ENCODE data around the gene OR11H1.
"Not testable (repeated sequence)": the region's sequence is repeated elsewhere in the genome, so short reads cannot be mapped to it uniquely, and the experiment has no call there.

The OR11H1 gene, protein sequence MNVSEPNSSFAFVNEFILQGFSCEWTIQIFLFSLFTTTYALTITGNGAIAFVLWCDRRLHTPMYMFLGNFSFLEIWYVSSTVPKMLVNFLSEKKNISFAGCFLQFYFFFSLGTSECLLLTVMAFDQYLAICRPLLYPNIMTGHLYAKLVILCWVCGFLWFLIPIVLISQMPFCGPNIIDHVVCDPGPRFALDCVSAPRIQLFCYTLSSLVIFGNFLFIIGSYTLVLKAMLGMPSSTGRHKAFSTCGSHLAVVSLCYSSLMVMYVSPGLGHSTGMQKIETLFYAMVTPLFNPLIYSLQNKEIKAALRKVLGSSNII

DNA sequence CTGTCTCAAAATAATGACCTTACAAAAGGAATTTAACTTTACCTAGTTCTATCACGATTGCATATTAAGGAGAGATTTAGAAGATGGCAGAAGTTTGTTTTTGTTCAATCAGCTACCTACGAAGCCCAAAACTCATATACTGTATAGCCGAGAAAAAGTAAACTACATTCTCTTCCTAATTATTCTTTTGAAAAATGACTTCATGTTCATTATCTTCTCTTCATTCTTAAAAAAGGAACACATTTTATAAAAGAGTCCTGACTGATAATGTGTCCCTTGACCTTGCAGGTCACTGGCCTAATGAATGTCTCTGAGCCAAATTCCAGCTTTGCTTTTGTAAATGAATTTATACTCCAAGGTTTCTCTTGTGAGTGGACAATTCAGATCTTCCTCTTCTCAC lies at the start of gene OR11H1:
Gene OR11H1, plus strand, starts transcription at position 301 of the 400 bp plus-strand sequence. Its CDS starts 0 bp downstream, at position 301.
- not testable (repeated sequence) for DNase-seq

DNA sequence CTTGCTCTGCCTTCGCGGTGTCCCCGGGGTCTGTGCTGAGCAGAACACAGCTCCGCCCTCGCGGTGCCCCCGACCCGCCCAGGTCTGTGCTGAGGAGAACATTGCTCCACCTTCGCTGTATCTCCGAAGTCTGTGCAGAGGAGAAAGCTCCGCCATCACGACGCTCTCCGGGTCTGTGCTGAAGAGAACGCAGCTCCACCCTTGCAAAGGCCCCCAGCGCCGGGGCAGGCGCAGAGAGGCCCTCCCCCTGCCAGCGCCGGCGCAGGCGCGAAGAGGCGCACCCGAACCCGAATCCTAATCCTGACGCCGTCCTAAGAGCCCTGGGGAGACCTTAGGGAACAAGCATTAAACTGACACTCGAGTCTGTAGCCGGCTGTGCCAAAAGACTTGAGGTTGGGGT lies 18.0 kb upstream of the OR11H1 start:
- DNase-seq, result not testable (repeated sequence)

DNA sequence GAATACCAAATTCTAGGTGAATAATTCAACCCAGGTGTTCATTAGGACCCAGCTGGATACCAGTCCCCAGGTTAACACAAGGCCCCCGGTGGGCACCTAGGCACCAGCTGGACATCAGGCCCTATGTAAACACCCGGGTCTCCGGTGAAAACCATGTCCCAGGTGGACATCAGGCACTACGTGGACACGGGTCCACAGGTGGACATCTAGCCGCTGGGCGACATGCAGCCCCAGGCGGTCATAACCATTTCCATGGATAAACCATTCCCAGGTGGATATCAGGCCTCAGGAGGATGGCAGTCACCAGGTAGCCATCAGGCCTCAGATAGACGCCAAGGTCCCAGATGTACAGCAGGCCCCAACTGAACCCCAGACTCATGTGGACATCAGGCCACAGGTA lies 12.1 kb upstream of the OR11H1 start:
- not testable (repeated sequence) for DNase-seq

DNA sequence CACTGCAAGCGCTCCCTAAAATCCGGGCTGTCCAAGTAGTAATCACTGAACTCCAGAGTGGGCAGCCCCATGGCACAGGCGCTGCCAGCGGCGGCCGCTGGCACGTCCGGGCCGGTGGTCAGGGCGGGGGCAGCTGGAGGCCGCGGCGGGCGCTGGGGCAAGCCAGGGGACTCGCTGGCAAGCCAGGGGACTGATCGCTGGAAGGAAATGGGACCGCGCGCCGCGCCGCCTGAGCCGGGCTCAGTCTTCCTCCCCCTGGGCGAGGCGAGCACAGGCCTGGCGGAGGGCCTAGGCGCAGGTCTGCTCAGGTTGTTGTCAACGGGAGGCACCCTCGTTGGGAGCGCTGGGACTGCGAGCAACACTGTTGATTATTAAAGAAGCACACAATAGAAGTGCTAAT lies 25.8 kb downstream of the OR11H1 start:
- DNase-seq, result not testable (repeated sequence)

DNA sequence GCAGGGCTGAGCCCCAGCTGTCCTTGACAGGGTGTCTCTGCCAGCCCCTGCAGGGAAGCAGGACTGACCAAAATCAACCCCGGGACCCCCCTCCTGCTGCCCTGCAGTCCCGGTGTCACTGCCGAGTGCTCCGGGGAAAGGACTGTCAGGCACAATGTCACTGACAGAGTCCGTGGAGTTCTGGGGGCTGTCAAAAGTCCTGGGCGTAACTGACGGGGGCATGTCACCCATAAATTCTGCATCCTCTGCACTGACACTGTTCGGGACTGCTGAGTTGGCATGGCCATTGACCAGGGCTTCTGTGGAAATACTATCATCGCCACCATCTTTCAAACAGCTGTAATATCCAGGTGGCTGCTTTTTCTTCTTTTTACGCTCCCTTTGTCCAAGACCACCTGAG lies 35.5 kb downstream of the OR11H1 start:
- not testable (repeated sequence) for DNase-seq

DNA sequence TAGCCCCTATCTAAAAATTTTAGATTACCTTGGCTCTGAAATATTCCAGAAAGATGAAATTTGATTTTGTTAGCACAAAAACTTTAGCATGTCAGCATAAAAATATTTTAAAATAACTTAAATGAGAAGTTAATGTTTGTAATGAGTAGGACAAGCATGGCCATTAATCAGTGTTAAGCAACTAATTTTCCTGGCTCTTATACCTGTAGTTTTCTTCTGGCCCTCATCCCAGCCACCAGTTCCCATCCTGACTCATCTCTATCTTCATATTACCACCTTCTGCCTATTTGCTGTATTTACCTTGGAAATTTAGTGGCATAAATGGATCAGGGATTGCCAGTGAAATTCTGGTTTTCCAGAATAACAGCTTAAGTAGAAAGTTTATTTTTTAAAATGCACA lies 37.1 kb downstream of the OR11H1 start:
- not testable (repeated sequence) for DNase-seq
